Endodermal cell (in vitro differentiated cells): Measurements from ENCODE around the gene PLEKHG5. TPM values are rescaled to one million over a fixed set of nuclear protein-coding genes. Genes with fewer than 3 reads are reported as not detected.
A peak's percentile ranks its signal among the peaks of the same experiment; 100 is the strongest.

Experiments
- DNase-seq: peaks from one replicate; pipeline ENCODE4 v3.0.0-alpha.2; 2017
- H3K27ac ChIP-seq: 2 replicates; pipeline ENCODE4 v1.5.1; 2013; ENCODE audit warnings: mild to moderate bottlenecking, low read depth, low read length, moderate library complexity
- H3K27me3 ChIP-seq: 2 replicates; pipeline ENCODE4 v1.6.1; 2013; ENCODE audit warnings: mild to moderate bottlenecking, low read length, moderate library complexity; ENCODE audit not compliant: insufficient read depth, control insufficient read depth, poor library complexity, severe bottlenecking
- H3K36me3 ChIP-seq: 2 replicates; pipeline ENCODE4 v1.7.0; 2013; ENCODE audit warnings: mild to moderate bottlenecking, low read length, moderate library complexity; ENCODE audit not compliant: control insufficient read depth, insufficient read depth
- H3K4me1 ChIP-seq: one replicate; pipeline ENCODE4 v1.7.0; 2013; ENCODE audit warnings: low read length; ENCODE audit not compliant: control insufficient read depth, insufficient read depth
- H3K4me3 ChIP-seq: 2 replicates; pipeline ENCODE4 v1.5.1; 2013; ENCODE audit warnings: mild to moderate bottlenecking, low read length, moderate library complexity
- H3K9ac ChIP-seq: 2 replicates; pipeline ENCODE4 v1.6.1; 2013; ENCODE audit warnings: mild to moderate bottlenecking, low read length, moderate library complexity; ENCODE audit not compliant: poor library complexity, severe bottlenecking; ENCODE audit errors: extremely low read depth
- H3K9me3 ChIP-seq: 2 replicates; pipeline ENCODE4 v1.6.1; 2013; ENCODE audit warnings: mild to moderate bottlenecking, low read length, moderate library complexity; ENCODE audit not compliant: control insufficient read depth
- H3K27ac Mint-ChIP-seq: 2 replicates; pipeline ENCODE4 v1.8.0; 2020; ENCODE audit warnings: mixed read lengths
- H3K27me3 Mint-ChIP-seq: 2 replicates; pipeline ENCODE4 v1.8.0; 2021; ENCODE audit warnings: mild to moderate bottlenecking, mixed read lengths; ENCODE audit not compliant: insufficient read depth
- H3K36me3 Mint-ChIP-seq: 2 replicates; pipeline ENCODE4 v1.8.0; 2020; ENCODE audit warnings: low read depth, mixed read lengths
- H3K4me1 Mint-ChIP-seq: 2 replicates; pipeline ENCODE4 v1.8.0; 2020; ENCODE audit warnings: mixed read lengths
- H3K4me3 Mint-ChIP-seq: 2 replicates; pipeline ENCODE4 v1.8.0; 2020; ENCODE audit warnings: mild to moderate bottlenecking, moderate library complexity, mixed read lengths
- H3K9me3 Mint-ChIP-seq: 2 replicates; pipeline ENCODE4 v1.8.0; 2020; ENCODE audit warnings: mild to moderate bottlenecking, mixed read lengths
- WGBS, 2 experiments: methylation state at CpG; one replicate each; pipeline versions ENCODE4 v1.1.5 to v1.1.7; 2013; ENCODE audit warnings: missing lambda C conversion rate in 2 of 2, mixed read lengths in 1 of 2; ENCODE audit not compliant: insufficient coverage in 1 of 2, insufficient read length in 1 of 2; 5-methylcytosine and 5-hydroxymethylcytosine counted together
- total RNA-seq, 2 donors: library from RNA; stranded (reverse); fragmentation: NEBNext Ultra II Directional in 1 of 2; extraction: Animal tissue kit (Norgen Biotek cat#: 25700) in 1 of 2; gene quantifications; 2 replicates in 1 of 2; 3 replicates in 1 of 2; pipeline ENCODE4 v1.2.1, GENCODE V29; 2021
- TF ChIP-seq, protein P1 (sequence below): fragments of 200-600 bp; sonication (generic); conservative IDR thresholded peaks from 2 replicates; pipeline ENCODE4 v1.5.0; 2021; ENCODE audit warnings: antibody characterized with exemption, mild to moderate bottlenecking

The PLEKHG5 gene
- total RNA-seq, 2 donors from 2014 or later: 32.6 to 38.8 TPM

DNA sequence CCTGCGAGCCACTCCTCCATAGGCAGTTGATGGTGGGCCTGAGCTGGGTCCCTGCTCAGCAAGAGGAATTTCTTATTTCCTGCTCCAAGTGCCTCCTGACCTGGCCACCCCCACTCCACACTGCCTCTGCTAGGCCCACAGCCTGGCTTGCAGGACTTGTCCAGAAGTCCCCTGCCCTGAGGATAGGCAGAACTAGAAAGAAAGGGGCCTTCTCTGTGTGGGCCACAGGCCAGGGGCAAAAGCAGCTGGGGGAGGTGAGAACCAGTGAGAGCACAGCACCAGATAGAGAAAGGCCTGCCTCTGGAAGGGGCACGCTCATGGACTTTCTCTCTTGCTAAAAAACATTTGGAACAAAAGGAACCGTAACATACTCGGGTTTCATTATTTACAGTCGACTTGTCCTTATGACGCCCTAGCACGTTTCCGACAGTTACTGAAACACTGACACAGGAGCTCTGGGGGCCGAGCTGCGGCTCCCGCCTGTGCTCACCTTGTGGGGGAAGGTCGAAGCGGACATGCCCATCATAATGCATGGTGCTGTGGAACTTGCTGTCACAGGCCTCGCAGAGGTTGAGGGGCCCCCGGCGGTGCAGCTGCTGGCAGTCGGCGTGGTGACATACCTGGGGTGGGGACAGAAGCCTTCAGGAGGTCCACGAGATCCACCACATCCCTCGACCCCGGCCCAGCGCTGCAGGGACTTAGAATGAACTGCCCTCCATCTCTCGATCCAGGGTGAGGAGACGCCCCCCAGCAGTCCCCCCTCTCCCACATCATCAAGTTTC lies 14.2 kb downstream of the PLEKHG5 start:
- Histone ChIP-seq H3K27ac (peak overlapping the region; percentile 49), H3K9ac (no peak overlapping the region), H3K4me3 (no peak overlapping the region), H3K27me3 (no peaks in the 10 kb centered on the region), H3K4me1 (peaks cover 3% of the 10 kb centered on the region), H3K36me3 (peaks cover 12% of the 10 kb centered on the region), H3K9me3 (no peaks in the 10 kb centered on the region)
- H3K36me3 Mint-ChIP-seq: peaks cover 22% of the 10 kb centered on the region
- H3K27ac Mint-ChIP-seq: peak overlapping the region; percentile 70
- DNase-seq: no peak
- WGBS, 2 experiments: 90 to 92% methylated on average over 20 to 24 of the region's 24 CpGs
- H3K4me1 Mint-ChIP-seq: peaks cover 15% of the 10 kb centered on the region
- peaks cover 2% of the 10 kb centered on the region for H3K27me3 Mint-ChIP-seq
- H3K9me3 Mint-ChIP-seq: no peaks in the 10 kb centered on the region
- peak overlapping the region; percentile 36 for H3K4me3 Mint-ChIP-seq
- TF ChIP-seq, protein P1, sequence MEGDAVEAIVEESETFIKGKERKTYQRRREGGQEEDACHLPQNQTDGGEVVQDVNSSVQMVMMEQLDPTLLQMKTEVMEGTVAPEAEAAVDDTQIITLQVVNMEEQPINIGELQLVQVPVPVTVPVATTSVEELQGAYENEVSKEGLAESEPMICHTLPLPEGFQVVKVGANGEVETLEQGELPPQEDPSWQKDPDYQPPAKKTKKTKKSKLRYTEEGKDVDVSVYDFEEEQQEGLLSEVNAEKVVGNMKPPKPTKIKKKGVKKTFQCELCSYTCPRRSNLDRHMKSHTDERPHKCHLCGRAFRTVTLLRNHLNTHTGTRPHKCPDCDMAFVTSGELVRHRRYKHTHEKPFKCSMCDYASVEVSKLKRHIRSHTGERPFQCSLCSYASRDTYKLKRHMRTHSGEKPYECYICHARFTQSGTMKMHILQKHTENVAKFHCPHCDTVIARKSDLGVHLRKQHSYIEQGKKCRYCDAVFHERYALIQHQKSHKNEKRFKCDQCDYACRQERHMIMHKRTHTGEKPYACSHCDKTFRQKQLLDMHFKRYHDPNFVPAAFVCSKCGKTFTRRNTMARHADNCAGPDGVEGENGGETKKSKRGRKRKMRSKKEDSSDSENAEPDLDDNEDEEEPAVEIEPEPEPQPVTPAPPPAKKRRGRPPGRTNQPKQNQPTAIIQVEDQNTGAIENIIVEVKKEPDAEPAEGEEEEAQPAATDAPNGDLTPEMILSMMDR: no peak

DNA sequence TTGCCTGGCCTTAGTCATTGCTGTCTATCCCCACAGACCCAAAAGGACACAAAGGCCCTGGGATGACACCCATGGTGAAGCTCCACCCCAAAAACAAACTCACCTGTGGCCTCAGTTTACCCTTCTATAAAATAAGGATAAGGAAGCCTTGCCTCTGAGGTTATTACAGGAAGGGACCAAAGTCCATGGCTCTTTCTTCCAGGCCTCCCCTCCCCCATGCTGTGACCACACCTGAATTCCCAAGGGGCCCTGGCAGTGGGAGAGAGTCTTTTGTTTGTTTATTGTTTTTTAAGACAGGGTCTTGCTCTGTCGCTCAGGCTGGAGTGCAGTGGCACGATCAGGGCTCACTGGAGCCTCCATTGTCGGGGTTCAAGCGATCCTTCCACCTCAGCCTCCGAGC lies 15.0 kb downstream of the PLEKHG5 start:
- H3K27ac ChIP-seq: no peak overlapping the region
- Mint-ChIP-seq H3K27me3 (no peaks in the 10 kb centered on the region), H3K9me3 (no peaks in the 10 kb centered on the region), H3K4me3 (peak overlapping the region; percentile 36), H3K4me1 (peaks cover 15% of the 10 kb centered on the region), H3K36me3 (peaks cover 24% of the 10 kb centered on the region), H3K27ac (peak overlapping the region; percentile 70)
- H3K27me3 ChIP-seq: no peaks in the 10 kb centered on the region
- no peak for DNase-seq
- TF ChIP-seq, protein P1: no peak
- H3K4me3 ChIP-seq: no peak overlapping the region
- H3K9me3 ChIP-seq: no peaks in the 10 kb centered on the region
- H3K4me1 ChIP-seq: peaks cover 3% of the 10 kb centered on the region
- 94% methylated on average over 5 of the region's 5 CpGs for WGBS, 2 experiments
- no peak overlapping the region for H3K9ac ChIP-seq
- peaks cover 20% of the 10 kb centered on the region for H3K36me3 ChIP-seq

DNA sequence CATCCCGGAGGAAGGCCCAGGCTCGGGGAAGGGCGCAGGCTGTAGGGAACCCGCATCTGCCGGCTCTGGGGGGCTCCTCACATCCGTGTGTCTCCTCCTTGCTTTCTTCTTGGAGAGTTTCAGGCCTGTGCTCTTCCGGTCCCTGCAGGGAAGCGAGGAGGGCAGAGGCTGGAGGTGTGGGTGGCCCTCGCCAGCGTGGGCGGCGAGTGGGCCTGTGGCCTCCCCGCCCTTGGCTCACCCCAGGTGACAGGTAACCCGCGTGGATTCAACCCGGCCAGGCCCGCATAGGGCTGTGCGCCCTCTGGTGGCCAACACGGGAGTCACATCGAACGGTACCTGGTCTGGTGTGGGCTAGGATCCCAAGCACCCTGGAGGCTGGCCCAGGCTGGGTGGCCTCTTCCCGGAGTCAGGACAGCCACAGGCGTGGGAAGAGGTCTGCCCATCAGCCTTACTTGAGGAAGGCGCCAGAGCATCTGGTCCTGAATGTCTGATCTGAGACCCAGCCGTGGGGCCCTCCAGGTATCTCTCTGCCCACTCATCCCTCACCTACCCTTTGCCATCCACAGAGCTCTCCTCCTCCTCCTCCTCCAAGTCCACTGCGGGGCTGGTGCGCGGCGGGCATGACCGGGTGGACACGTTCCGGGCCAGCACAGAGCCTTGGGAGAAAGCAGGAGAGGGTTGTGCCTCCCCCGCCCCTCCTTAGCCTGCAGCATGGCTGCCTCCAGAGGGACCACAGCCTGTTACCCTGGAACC lies 15.9 kb downstream of the PLEKHG5 start:
- Histone ChIP-seq H3K4me1 (peaks cover 3% of the 10 kb centered on the region), H3K9me3 (no peaks in the 10 kb centered on the region), H3K36me3 (peaks cover 22% of the 10 kb centered on the region), H3K27ac (no peak overlapping the region), H3K27me3 (no peaks in the 10 kb centered on the region), H3K9ac (no peak overlapping the region), H3K4me3 (no peak overlapping the region)
- peaks cover 24% of the 10 kb centered on the region for H3K36me3 Mint-ChIP-seq
- TF ChIP-seq, protein P1: peak; percentile 98
- peak; percentile 92 for DNase-seq
- no peak overlapping the region for H3K4me3 Mint-ChIP-seq
- no peak overlapping the region for H3K27ac Mint-ChIP-seq
- 53 to 59% methylated on average over 20 to 33 of the region's 33 CpGs for WGBS, 2 experiments
- peaks cover 1% of the 10 kb centered on the region for H3K27me3 Mint-ChIP-seq
- peaks cover 15% of the 10 kb centered on the region for H3K4me1 Mint-ChIP-seq
- H3K9me3 Mint-ChIP-seq: no peaks in the 10 kb centered on the region
